ENCODE results near the gene DNM3.

DNA sequence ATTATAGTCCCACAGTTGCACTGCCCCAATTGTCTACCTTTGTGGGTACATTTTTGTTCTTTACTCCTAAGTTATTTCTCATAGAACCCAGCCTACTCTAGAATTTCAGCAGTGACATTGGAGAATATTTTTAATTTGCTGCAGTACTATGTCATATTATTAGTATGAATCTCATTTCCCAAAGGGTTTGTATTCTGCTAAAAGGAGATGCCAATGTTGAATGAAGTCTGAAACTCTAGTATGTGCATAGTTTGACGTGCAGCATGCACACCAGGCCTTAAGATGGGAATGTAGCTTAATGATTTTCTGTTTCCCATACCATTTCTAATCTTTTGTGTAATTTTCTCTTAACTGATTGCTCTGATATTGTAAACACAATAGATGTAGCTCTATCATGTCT lies 568.7 kb downstream of the DNM3 start:
- TF ChIP-seq EZH2 (IDR thresholded peaks at IDR 0.05; ENCODE audit: low read depth, unreplicated experiment) (no peak), POLR2AphosphoS5 (IDR thresholded peaks at IDR 0.05; ENCODE audit: low read depth) (no peak), EZH2phosphoT487 (IDR thresholded peaks at IDR 0.05; ENCODE audit: unreplicated experiment) (no peak), CREB1 (CRISPR knock-in tag; IDR thresholded peaks at IDR 0.05; ENCODE audit: low read depth) (no peak)
- TF ChIP-seq, protein P1, sequence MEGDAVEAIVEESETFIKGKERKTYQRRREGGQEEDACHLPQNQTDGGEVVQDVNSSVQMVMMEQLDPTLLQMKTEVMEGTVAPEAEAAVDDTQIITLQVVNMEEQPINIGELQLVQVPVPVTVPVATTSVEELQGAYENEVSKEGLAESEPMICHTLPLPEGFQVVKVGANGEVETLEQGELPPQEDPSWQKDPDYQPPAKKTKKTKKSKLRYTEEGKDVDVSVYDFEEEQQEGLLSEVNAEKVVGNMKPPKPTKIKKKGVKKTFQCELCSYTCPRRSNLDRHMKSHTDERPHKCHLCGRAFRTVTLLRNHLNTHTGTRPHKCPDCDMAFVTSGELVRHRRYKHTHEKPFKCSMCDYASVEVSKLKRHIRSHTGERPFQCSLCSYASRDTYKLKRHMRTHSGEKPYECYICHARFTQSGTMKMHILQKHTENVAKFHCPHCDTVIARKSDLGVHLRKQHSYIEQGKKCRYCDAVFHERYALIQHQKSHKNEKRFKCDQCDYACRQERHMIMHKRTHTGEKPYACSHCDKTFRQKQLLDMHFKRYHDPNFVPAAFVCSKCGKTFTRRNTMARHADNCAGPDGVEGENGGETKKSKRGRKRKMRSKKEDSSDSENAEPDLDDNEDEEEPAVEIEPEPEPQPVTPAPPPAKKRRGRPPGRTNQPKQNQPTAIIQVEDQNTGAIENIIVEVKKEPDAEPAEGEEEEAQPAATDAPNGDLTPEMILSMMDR (conservative IDR thresholded peaks at IDR 0.05; ENCODE audit: low read depth in 2 of 2) = no peak
- TF ChIP-seq, protein P2, sequence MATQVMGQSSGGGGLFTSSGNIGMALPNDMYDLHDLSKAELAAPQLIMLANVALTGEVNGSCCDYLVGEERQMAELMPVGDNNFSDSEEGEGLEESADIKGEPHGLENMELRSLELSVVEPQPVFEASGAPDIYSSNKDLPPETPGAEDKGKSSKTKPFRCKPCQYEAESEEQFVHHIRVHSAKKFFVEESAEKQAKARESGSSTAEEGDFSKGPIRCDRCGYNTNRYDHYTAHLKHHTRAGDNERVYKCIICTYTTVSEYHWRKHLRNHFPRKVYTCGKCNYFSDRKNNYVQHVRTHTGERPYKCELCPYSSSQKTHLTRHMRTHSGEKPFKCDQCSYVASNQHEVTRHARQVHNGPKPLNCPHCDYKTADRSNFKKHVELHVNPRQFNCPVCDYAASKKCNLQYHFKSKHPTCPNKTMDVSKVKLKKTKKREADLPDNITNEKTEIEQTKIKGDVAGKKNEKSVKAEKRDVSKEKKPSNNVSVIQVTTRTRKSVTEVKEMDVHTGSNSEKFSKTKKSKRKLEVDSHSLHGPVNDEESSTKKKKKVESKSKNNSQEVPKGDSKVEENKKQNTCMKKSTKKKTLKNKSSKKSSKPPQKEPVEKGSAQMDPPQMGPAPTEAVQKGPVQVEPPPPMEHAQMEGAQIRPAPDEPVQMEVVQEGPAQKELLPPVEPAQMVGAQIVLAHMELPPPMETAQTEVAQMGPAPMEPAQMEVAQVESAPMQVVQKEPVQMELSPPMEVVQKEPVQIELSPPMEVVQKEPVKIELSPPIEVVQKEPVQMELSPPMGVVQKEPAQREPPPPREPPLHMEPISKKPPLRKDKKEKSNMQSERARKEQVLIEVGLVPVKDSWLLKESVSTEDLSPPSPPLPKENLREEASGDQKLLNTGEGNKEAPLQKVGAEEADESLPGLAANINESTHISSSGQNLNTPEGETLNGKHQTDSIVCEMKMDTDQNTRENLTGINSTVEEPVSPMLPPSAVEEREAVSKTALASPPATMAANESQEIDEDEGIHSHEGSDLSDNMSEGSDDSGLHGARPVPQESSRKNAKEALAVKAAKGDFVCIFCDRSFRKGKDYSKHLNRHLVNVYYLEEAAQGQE (IDR thresholded peaks at IDR 0.05; ENCODE audit: unreplicated experiment) = no peak
